Colonic mucosa (tissue), 4 donors: Measurements from ENCODE around the gene AMER2. TPM values are rescaled to one million over a fixed set of nuclear protein-coding genes. Genes with fewer than 3 reads are reported as not detected.

Experiments
- DNase-seq: peaks from one replicate; pipeline ENCODE4 v3.0.0-alpha.2; 2020
- H3K27ac ChIP-seq: fragments of 200-600 bp; one replicate; pipeline ENCODE4 v1.8.0; 2021
- H3K27me3 ChIP-seq: fragments of 200-600 bp; one replicate; pipeline ENCODE4 v1.8.0; 2021
- H3K36me3 ChIP-seq: fragments of 200-600 bp; one replicate; pipeline ENCODE4 v1.8.0; 2021
- H3K4me1 ChIP-seq: fragments of 200-600 bp; one replicate; pipeline ENCODE4 v1.8.0; 2021; ENCODE audit warnings: mild to moderate bottlenecking
- H3K4me3 ChIP-seq: fragments of 200-600 bp; one replicate; pipeline ENCODE4 v1.8.0; 2021
- H3K9ac ChIP-seq, 2 donors: one replicate each; pipeline ENCODE4 v1.7.0; 2013; ENCODE audit warnings: control low read depth in 2 of 2, low read depth in 2 of 2, low read length in 2 of 2
- H3K9me3 ChIP-seq: fragments of 200-600 bp; one replicate; pipeline ENCODE4 v1.8.0; 2021
- CTCF ChIP-seq: fragments of 200-600 bp; IDR thresholded peaks from one replicate; pipeline ENCODE4 v1.8.0; 2022; ENCODE audit warnings: antibody characterized with exemption, mild to moderate bottlenecking
- intact Hi-C: fragments of 100-400 bp; cut with DNase I; formaldehyde crosslinking; loops from one replicate; pipeline ENCODE4 v1.14.1; 2022
- total RNA-seq, 2 donors: library from RNA; stranded (reverse); fragmentation: NEBNext Ultra II Directional in 1 of 2; extraction: Animal tissue kit (Norgen Biotek cat#: 25700) in 1 of 2; gene quantifications; one replicate each; pipeline ENCODE4 v1.2.1, GENCODE V29; 2021
- donor health status: healthy.
- donor health status: DM: no; HTN: no; CAD: no.
- donor health status: DM: no; HTN: no; CAD: no.

AMER2 gene
- total RNA-seq, result under 1 TPM in 1 of 2 donors, not detected in 1; 0.08 TPM

GRCh38 chr13:25171517-25172302, at the start of gene AMER2:
Gene AMER2 (minus strand): TSS chr13:25172288. CDS start chr13:25171619, 669 bp downstream.
- DNase-seq, result no peak
- no peaks in the 10 kb centered on the region for H3K9me3 ChIP-seq
- no peak within 1 kb of the TSS for H3K27ac ChIP-seq
- no peaks in the 10 kb centered on the region for H3K4me1 ChIP-seq
- no peaks in the 10 kb centered on the region for H3K36me3 ChIP-seq
- intact Hi-C loops, result no loop called here
- H3K27me3 ChIP-seq, result peaks cover 37% of the 10 kb centered on the region
- H3K9ac ChIP-seq, result no peak within 1 kb of the TSS
- TF ChIP-seq CTCF, result no peak
- H3K4me3 ChIP-seq, result no peak within 1 kb of the TSS

- Histone ChIP-seq H3K27me3 (no peaks in the 10 kb centered on the region), H3K9me3 (no peaks in the 10 kb centered on the region), H3K4me1 (no peaks in the 10 kb centered on the region), H3K36me3 (no peaks in the 10 kb centered on the region), H3K9ac (no peak overlapping the region), H3K4me3 (no peak overlapping the region), H3K27ac (no peak overlapping the region)
- DNase-seq, result no peak
- intact Hi-C loops, result no loop called here
- no peak for TF ChIP-seq CTCF
Observed at GRCh38 chr13:25218019-25218418, 45.9 kb upstream of the AMER2 start.

- no peak for DNase-seq
- Histone ChIP-seq H3K27ac (no peak overlapping the region), H3K27me3 (no peaks in the 10 kb centered on the region), H3K4me3 (no peak overlapping the region), H3K4me1 (no peaks in the 10 kb centered on the region), H3K9me3 (no peaks in the 10 kb centered on the region), H3K9ac (no peak overlapping the region), H3K36me3 (no peaks in the 10 kb centered on the region)
- no peak for TF ChIP-seq CTCF
- intact Hi-C loops, result no loop called here
Observed at GRCh38 chr13:25217023-25217885, 45.2 kb upstream of the AMER2 start.

- H3K27me3 ChIP-seq, result no peaks in the 10 kb centered on the region
- DNase-seq, result no peak
- H3K36me3 ChIP-seq, result no peaks in the 10 kb centered on the region
- no peaks in the 10 kb centered on the region for H3K9me3 ChIP-seq
- H3K4me1 ChIP-seq, result no peaks in the 10 kb centered on the region
- intact Hi-C loops, result no loop called here
- H3K4me3 ChIP-seq, result no peak overlapping the region
- no peak for TF ChIP-seq CTCF
- H3K9ac ChIP-seq, result no peak overlapping the region
- H3K27ac ChIP-seq, result no peak overlapping the region
Observed at GRCh38 chr13:25215253-25215575, 43.1 kb upstream of the AMER2 start.

GRCh38 chr13:25214491-25215252, 42.6 kb upstream of the AMER2 start:
- DNase-seq, result no peak
- intact Hi-C loops, result no loop called here
- TF ChIP-seq CTCF, result no peak

More at GRCh38 chr13:25214491-25215252, 42.6 kb upstream of the AMER2 start:
- H3K36me3 ChIP-seq, result no peaks in the 10 kb centered on the region
- no peaks in the 10 kb centered on the region for H3K27me3 ChIP-seq
- H3K9ac ChIP-seq, result no peak overlapping the region
- no peaks in the 10 kb centered on the region for H3K9me3 ChIP-seq
- no peak overlapping the region for H3K4me3 ChIP-seq
- H3K4me1 ChIP-seq, result no peaks in the 10 kb centered on the region
- H3K27ac ChIP-seq, result no peak overlapping the region
